GM12878 (cell line): Measurements from ENCODE around the gene TMEM198. TPM values are rescaled to one million over a fixed set of nuclear protein-coding genes. Genes with fewer than 3 reads are reported as not detected.

Source experiments
- ATAC-seq: fragments of 200-7000 bp; cut with Tn5 transposase; 3 replicates; pipeline ENCODE4 v1.9.1; 2020; ENCODE audit warnings: mild to moderate bottlenecking, moderate library complexity
- BruUV-seq: library from RNA; stranded (reverse); fragments of 400-500 nt; replicated peaks from 2 replicates; lab custom pipeline; 2021; lab: Mats Ljungman, UMichigan
- CTCF ChIA-PET: fragments of 300-600 bp; sonication (Branson Sonifier 250); formaldehyde crosslinking; extraction: SDS; loops from one replicate; lab custom pipeline; 2021; ENCODE audit warnings: inconsistent platforms; lab: Yijun Ruan, JAX
- POLR2A ChIA-PET: fragments of 350-600 bp; formaldehyde crosslinking; extraction: SDS; loops from one replicate; lab custom pipeline; 2021; ENCODE audit warnings: inconsistent platforms; lab: Charles Lee
- RAD21 ChIA-PET: fragments of 300-600 bp; sonication (Branson Sonifier 250); formaldehyde crosslinking; loops from one replicate; lab custom pipeline; 2023; ENCODE audit warnings: antibody characterized with exemption; ENCODE audit not compliant: unreplicated experiment; lab: Charles Lee
- SMC1A ChIA-PET: fragments of 300-600 bp; sonication (Branson Sonifier 250); formaldehyde crosslinking; loops from one replicate; lab custom pipeline; 2023; ENCODE audit not compliant: unreplicated experiment, uncharacterized antibody; lab: Charles Lee
- DNase-seq: peaks from one replicate; pipeline ENCODE4 v3.0.0-alpha.2; 2011; ENCODE audit warnings: low read depth, low spot score
- FAIRE-seq: peaks from 3 replicates; lab custom pipeline; 2011; peaks lifted over from hg19 to GRCh38; lab: Jason Lieb, UNC
- H2AFZ ChIP-seq: 2 replicates; pipeline ENCODE4 v1.6.0; 2011; ENCODE audit warnings: low read depth, low read length, control low read depth; ENCODE audit not compliant: control insufficient read depth
- H3K27ac ChIP-seq: 2 replicates; pipeline ENCODE4 v1.5.1; 2011; ENCODE audit warnings: control low read depth; ENCODE audit not compliant: control insufficient read depth, insufficient read depth
- H3K27me3 ChIP-seq, 2 experiments: replicated peaks in 1 of 2; 2 replicates each; pipeline versions ENCODE4 v1.6.0 to v1.6.1; 2011; ENCODE audit warnings: low read length in 1 of 2; ENCODE audit not compliant: control insufficient read depth in 2 of 2, insufficient read depth in 2 of 2
- H3K36me3 ChIP-seq, 2 experiments: 2 replicates each; pipeline ENCODE4 v1.5.1; 2011; ENCODE audit warnings: low read length in 1 of 2; ENCODE audit not compliant: control insufficient read depth in 2 of 2, insufficient read depth in 2 of 2
- H3K4me1 ChIP-seq: 2 replicates; pipeline ENCODE4 v1.6.1; 2011; ENCODE audit warnings: mild to moderate bottlenecking, low read length, moderate library complexity, mixed read lengths; ENCODE audit not compliant: control insufficient read depth, insufficient read depth
- H3K4me2 ChIP-seq: 2 replicates; pipeline ENCODE4 v1.6.0; 2011; ENCODE audit warnings: control low read depth; ENCODE audit not compliant: control insufficient read depth, insufficient read depth
- H3K4me3 ChIP-seq: fragments of 200-600 bp; sonication (generic); 2 replicates; pipeline ENCODE4 v1.5.1; 2016
- H3K79me2 ChIP-seq: 2 replicates; pipeline ENCODE4 v1.6.0; 2011; ENCODE audit warnings: low read length; ENCODE audit not compliant: control insufficient read depth, insufficient read depth
- H3K9ac ChIP-seq: 2 replicates; pipeline ENCODE4 v1.8.0; 2011; ENCODE audit warnings: low read length, control low read depth, mixed read lengths; ENCODE audit not compliant: control insufficient read depth, insufficient read depth
- H3K9me3 ChIP-seq: replicated peaks from 3 replicates; pipeline ENCODE4 v1.5.1; 2011; ENCODE audit warnings: mild to moderate bottlenecking, low read length; ENCODE audit not compliant: control insufficient read depth, insufficient read depth
- H4K20me1 ChIP-seq: 2 replicates; pipeline ENCODE4 v1.6.0; 2011; ENCODE audit not compliant: control insufficient read depth, insufficient read depth
- CREM ChIP-seq: IDR thresholded peaks from 2 replicates; pipeline ENCODE4 v1.6.1; 2014; ENCODE audit warnings: antibody characterized with exemption, low read depth
- E2F4 ChIP-seq: IDR thresholded peaks from 2 replicates; pipeline ENCODE4 v1.6.1; 2012; ENCODE audit warnings: low read depth, low read length, improper control_type of control experiment
- GATAD2B ChIP-seq: fragments of 450-650 bp; conservative IDR thresholded peaks from 2 replicates; pipeline ENCODE4 v1.6.1; 2017; ENCODE audit warnings: low read depth, mild to moderate bottlenecking, moderate library complexity
- HDAC2 ChIP-seq: fragments of 200-600 bp; sonication (generic); IDR thresholded peaks from 2 replicates; pipeline ENCODE4 v1.6.1; 2017
- MXI1 ChIP-seq: fragments of 150-350 bp; IDR thresholded peaks from 2 replicates; pipeline ENCODE4 v1.6.1; 2011; ENCODE audit warnings: low read depth, mild to moderate bottlenecking, inconsistent platforms, low read length, improper control_type of control experiment
- MYB ChIP-seq: fragments of 150-350 bp; IDR thresholded peaks from 2 replicates; pipeline ENCODE4 v1.6.1; 2014; ENCODE audit warnings: mild to moderate bottlenecking, low read depth, low read length, borderline replicate concordance
- NR2F1 ChIP-seq: fragments of 450-650 bp; conservative IDR thresholded peaks from 2 replicates; pipeline ENCODE4 v1.6.1; 2017; ENCODE audit warnings: mild to moderate bottlenecking
- PKNOX1 ChIP-seq: fragments of 450-650 bp; IDR thresholded peaks from 2 replicates; pipeline ENCODE4 v1.6.1; 2016; ENCODE audit warnings: mild to moderate bottlenecking
- POLR2AphosphoS5 ChIP-seq: IDR thresholded peaks from 2 replicates; pipeline ENCODE4 v1.6.1; 2011; ENCODE audit warnings: mild to moderate bottlenecking, low read length, inconsistent platforms
- RUNX3 ChIP-seq: IDR thresholded peaks from 2 replicates; pipeline ENCODE4 v1.6.1; 2012; ENCODE audit warnings: low read length, inconsistent platforms
- SMARCA5 ChIP-seq: fragments of 450-650 bp; IDR thresholded peaks from 2 replicates; pipeline ENCODE4 v1.6.1; 2017; ENCODE audit warnings: mild to moderate bottlenecking
- SUPT20H ChIP-seq: IDR thresholded peaks from 2 replicates; pipeline ENCODE4 v1.6.1; 2011; ENCODE audit warnings: low read depth, mild to moderate bottlenecking, low read length, moderate library complexity, borderline replicate concordance; ENCODE audit not compliant: control insufficient read depth
- YY1 ChIP-seq: IDR thresholded peaks from 2 replicates; pipeline ENCODE4 v1.6.1; 2011; ENCODE audit warnings: low read depth, mild to moderate bottlenecking, low read length
- ZBTB40 ChIP-seq: fragments of 450-650 bp; IDR thresholded peaks from 2 replicates; pipeline ENCODE4 v1.6.1; 2016; ENCODE audit warnings: mild to moderate bottlenecking, moderate library complexity, borderline replicate concordance
- WGBS: methylation state at CpG from one replicate; pipeline ENCODE4 v1.1.6; 2016; ENCODE audit warnings: low lambda C conversion rate; ENCODE audit not compliant: insufficient replicate concordance, insufficient coverage; ENCODE audit errors: missing lambda C conversion rate; 5-methylcytosine and 5-hydroxymethylcytosine counted together
- in situ Hi-C: fragments of 300-500 bp; cut with MboI; formaldehyde crosslinking; loops from 9 replicates; pipeline ENCODE4 v1.14.3; 2018; ENCODE audit warnings: mixed read lengths
- intact Hi-C: fragments of 100-400 bp; cut with micrococcal nuclease; formaldehyde crosslinking; loops from one replicate; pipeline ENCODE4 v1.14.2; 2022; ENCODE audit not compliant: unreplicated experiment
- polyA plus RNA-seq, 11 experiments: library from polyadenylated mRNA; depleted of rRNA in 4 of 11; unstranded in 6 of 11; stranded (reverse) in 5 of 11; fragments of >200 nt; fragmentation: Nextera tagmentation in 4 of 11; fragmentation: Illumina TruSeq in 1 of 11; extraction: Ambion mirVana in 4 of 11; extraction: Trizol in 1 of 11; gene quantifications; 1 replicate in 1 of 11; 2 replicates in 10 of 11; pipeline versions ENCODE4 v1.2.1 to v1.2.3, GENCODE V29; 2011 to 2016; ENCODE audit warnings: inconsistent platforms in 2 of 11, missing spikeins in 2 of 11, low read depth in 1 of 11
- total RNA-seq, 4 experiments: library from RNA; depleted of rRNA in 3 of 4; stranded (reverse); fragments of >200 nt in 3 of 4; fragmentation: Illumina TruSeq in 1 of 4; extraction: Trizol in 1 of 4; gene quantifications; 2 replicates each; pipeline versions ENCODE4 v1.2.1 to v1.2.3, GENCODE V29; 2013 to 2021

Gene TMEM198
- total and polyA plus RNA-seq, 10 of the 15 experiments (the other 5 are each of a cell fraction or from before 2014, with no cell fraction given), result 0.16 to 1.2 (median 0.65) TPM; not detected in 2

GRCh38 chr2:219573166-219573565 is 29.3 kb downstream of the TMEM198 start (continued):
- TF ChIP-seq PKNOX1, result no peak
- no peak for TF ChIP-seq MYB

- SMC1A ChIA-PET, result no interaction called here
- WGBS, result 32% methylated on average over 22 of the region's 22 CpGs
- Histone ChIP-seq H3K27me3 (peaks cover 2 to 4% of the 10 kb centered on the region in 2 experiments; a peak in 3 of 4 replicates), H2AFZ (no peak overlapping the region), H3K9ac (no peak overlapping the region), H3K4me3 (no peak overlapping the region), H4K20me1 (no peaks in the 10 kb centered on the region), H3K27ac (no peak overlapping the region), H3K9me3 (no peaks in the 10 kb centered on the region), H3K36me3 (no peaks in the 10 kb centered on the region), H3K4me2 (no peak overlapping the region), H3K79me2 (no peaks in the 10 kb centered on the region), H3K4me1 (no peaks in the 10 kb centered on the region)
- CTCF ChIA-PET, result interaction anchor here (1.4 kb wide), 1 partner anchor 14 kb away, joined by 3 read pairs; no protein-coding TSS in a partner anchor
- FAIRE-seq, result no peak
- RAD21 ChIA-PET, result no interaction called here
- no peak for DNase-seq
- BruUV-seq, result no TSS peak
- TF ChIP-seq YY1 (no peak), NR2F1 (no peak), MXI1 (no peak), E2F4 (no peak), SUPT20H (no peak), GATAD2B (no peak), POLR2AphosphoS5 (no peak), HDAC2 (no peak), MYB (no peak), ZBTB40 (no peak), CREM (no peak), SMARCA5 (no peak), RUNX3 (no peak)
- in situ Hi-C loops (no loop called here), intact Hi-C loops (no loop called here)
- POLR2A ChIA-PET, result no interaction called here
- no peak for ATAC-seq
These were observed 30.9 kb downstream of the TMEM198 start for GRCh38 chr2:219574484-219575311.
